ENCODE measurements around the gene USH1C. TPM values are rescaled to one million over a fixed set of nuclear protein-coding genes. Genes with fewer than 3 reads are reported as not detected.

USH1C gene
- total and polyA plus RNA-seq, 2 experiments from 2014 or later, result 0.54 TPM; not detected in 1

GRCh38 chr11:17526326-17526725, 17.9 kb downstream of the USH1C start:
- Histone ChIP-seq H3K4me1 (ENCODE audit: low read depth) (no peaks in the 10 kb centered on the region), H3K27ac (no peak overlapping the region), H3K4me3 (no peak overlapping the region), H3K36me3 (no peaks in the 10 kb centered on the region), H3K27me3 (no peaks in the 10 kb centered on the region), H3K9me3 (ENCODE audit: low read depth) (no peaks in the 10 kb centered on the region)
- DNase-seq (ENCODE audit: low read depth in 1 of 2, low spot score in 1 of 2), result no peak
- no peak for TF ChIP-seq CTCF (IDR thresholded peaks at IDR 0.05; ENCODE audit: low read depth, low read length)

GRCh38 chr11:17525570-17525969, 18.6 kb downstream of the USH1C start:
- no peak overlapping the region for H3K27ac ChIP-seq
- TF ChIP-seq CTCF (IDR thresholded peaks at IDR 0.05; ENCODE audit: low read depth, low read length), result no peak
- no peak for DNase-seq (ENCODE audit: low read depth in 1 of 2, low spot score in 1 of 2)

GRCh38 chr11:17524221-17524620, 20.0 kb downstream of the USH1C start:
- DNase-seq (ENCODE audit: low read depth in 1 of 2, low spot score in 1 of 2), result no peak
- Histone ChIP-seq H3K36me3 (no peaks in the 10 kb centered on the region), H3K9me3 (ENCODE audit: low read depth) (no peaks in the 10 kb centered on the region), H3K27ac (no peak overlapping the region), H3K27me3 (no peaks in the 10 kb centered on the region), H3K4me3 (no peak overlapping the region), H3K4me1 (ENCODE audit: low read depth) (no peaks in the 10 kb centered on the region)
- no peak for TF ChIP-seq CTCF (IDR thresholded peaks at IDR 0.05; ENCODE audit: low read depth, low read length)

More at GRCh38 chr11:17525570-17525969, 18.6 kb downstream of the USH1C start:
- Histone ChIP-seq H3K9me3 (ENCODE audit: low read depth) (no peaks in the 10 kb centered on the region), H3K4me1 (ENCODE audit: low read depth) (no peaks in the 10 kb centered on the region), H3K36me3 (no peaks in the 10 kb centered on the region), H3K4me3 (no peak overlapping the region), H3K27me3 (no peaks in the 10 kb centered on the region)

- Histone ChIP-seq H3K27ac (no peak overlapping the region), H3K4me1 (ENCODE audit: low read depth) (no peaks in the 10 kb centered on the region), H3K27me3 (no peaks in the 10 kb centered on the region), H3K4me3 (no peak overlapping the region), H3K36me3 (no peaks in the 10 kb centered on the region), H3K9me3 (ENCODE audit: low read depth) (no peaks in the 10 kb centered on the region)
- no peak for DNase-seq (ENCODE audit: low read depth in 1 of 2, low spot score in 1 of 2)
- TF ChIP-seq CTCF (IDR thresholded peaks at IDR 0.05; ENCODE audit: low read depth, low read length), result no peak
These were observed 21.6 kb downstream of the USH1C start for GRCh38 chr11:17522655-17523054.

GRCh38 chr11:17521106-17521900, 22.9 kb downstream of the USH1C start:
- H3K9me3 ChIP-seq (ENCODE audit: low read depth), result no peaks in the 10 kb centered on the region
- H3K36me3 ChIP-seq, result no peaks in the 10 kb centered on the region
- no peaks in the 10 kb centered on the region for H3K27me3 ChIP-seq
- no peak for DNase-seq (ENCODE audit: low read depth in 1 of 2, low spot score in 1 of 2)
- no peak overlapping the region for H3K4me3 ChIP-seq
- H3K27ac ChIP-seq, result no peak overlapping the region
- TF ChIP-seq CTCF (IDR thresholded peaks at IDR 0.05; ENCODE audit: low read depth, low read length), result no peak
- H3K4me1 ChIP-seq (ENCODE audit: low read depth), result no peaks in the 10 kb centered on the region

Data from cardiac muscle cell (in vitro differentiated cells and primary cell).